ENCODE results near the gene ASCC2.
"Not testable (repeated sequence)": the region's sequence is repeated elsewhere in the genome, so short reads cannot be mapped to it uniquely, and the experiment has no call there.

- TF ChIP-seq CTCF (conservative IDR thresholded peaks at IDR 0.05; ENCODE audit: low read depth in 2 of 2); NANOG (IDR thresholded peaks at IDR 0.05; ENCODE audit: borderline replicate concordance); EZH2 (IDR thresholded peaks at IDR 0.05; ENCODE audit: low read depth, unreplicated experiment); REST (IDR thresholded peaks at IDR 0.05; ENCODE audit: unreplicated experiment); POLR2AphosphoS5 (IDR thresholded peaks at IDR 0.05; ENCODE audit: low read depth); JUNB (IDR thresholded peaks at IDR 0.05; ENCODE audit: unreplicated experiment); EZH2phosphoT487 (IDR thresholded peaks at IDR 0.05; ENCODE audit: unreplicated experiment); STAT1 (IDR thresholded peaks at IDR 0.05; ENCODE audit: unreplicated experiment): not testable (repeated sequence)
Observed at GRCh38 chr22:29827726-29828125, 10.3 kb downstream of the ASCC2 start.
